Measurements from ENCODE around the gene MT1X. TPM values are rescaled to one million over a fixed set of nuclear protein-coding genes. Genes with fewer than 3 reads are reported as not detected.

Gene MT1X
- total and polyA plus RNA-seq, 2 of the 13 experiments (the other 11 are each of a cell fraction or from before 2014, with no cell fraction given): 19.7 to 288 TPM

DNA sequence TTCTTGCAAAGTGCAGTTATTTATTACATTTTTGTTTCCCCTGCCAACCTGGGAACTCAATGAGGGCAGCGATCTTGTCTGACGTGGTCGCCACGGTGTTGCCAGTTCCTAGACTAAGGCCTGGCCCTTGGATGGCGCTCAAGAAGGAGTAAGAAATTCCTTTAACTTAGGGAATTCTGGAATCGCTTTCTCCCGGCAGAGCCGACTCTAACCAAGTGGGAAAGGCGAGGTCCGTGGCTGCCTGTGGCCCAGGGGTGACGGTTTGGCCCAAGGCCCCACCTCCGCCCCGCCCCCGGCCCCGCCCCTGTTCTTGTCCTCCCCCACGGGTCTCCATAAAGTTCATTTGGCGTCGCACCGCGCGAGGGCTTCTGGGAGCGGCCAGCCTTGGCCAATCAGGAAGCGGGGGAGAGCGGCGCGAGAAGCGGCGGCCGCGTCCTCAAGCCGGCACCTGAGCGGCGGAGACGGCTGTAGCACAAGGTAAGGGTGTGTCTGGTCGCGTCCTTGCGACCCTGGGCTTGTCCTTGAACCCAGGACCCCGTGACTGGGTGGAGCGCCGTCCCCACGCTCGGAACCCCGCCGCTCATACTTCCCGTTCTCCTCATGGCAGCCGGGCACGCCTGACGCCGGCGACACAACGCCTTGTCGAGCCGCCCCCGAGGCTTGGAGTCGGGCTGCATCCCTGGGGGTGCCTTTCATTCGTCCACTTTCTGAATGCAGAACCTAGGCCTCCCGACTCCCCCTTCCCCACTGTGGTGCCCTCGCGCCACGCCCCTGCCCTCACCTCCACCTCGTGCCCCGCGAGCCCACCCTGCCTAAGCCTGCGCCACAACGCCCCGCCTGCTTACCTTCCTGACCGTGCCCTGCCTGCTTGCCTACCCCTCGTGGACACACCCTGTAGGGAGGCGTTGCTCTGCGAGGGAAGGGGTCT, 47.7 kb downstream of the MT1X start, which contains the start of gene NUP93 (continued):
- TF ChIP-seq, protein P1, sequence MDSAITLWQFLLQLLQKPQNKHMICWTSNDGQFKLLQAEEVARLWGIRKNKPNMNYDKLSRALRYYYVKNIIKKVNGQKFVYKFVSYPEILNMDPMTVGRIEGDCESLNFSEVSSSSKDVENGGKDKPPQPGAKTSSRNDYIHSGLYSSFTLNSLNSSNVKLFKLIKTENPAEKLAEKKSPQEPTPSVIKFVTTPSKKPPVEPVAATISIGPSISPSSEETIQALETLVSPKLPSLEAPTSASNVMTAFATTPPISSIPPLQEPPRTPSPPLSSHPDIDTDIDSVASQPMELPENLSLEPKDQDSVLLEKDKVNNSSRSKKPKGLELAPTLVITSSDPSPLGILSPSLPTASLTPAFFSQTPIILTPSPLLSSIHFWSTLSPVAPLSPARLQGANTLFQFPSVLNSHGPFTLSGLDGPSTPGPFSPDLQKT (CRISPR knock-in tag; IDR thresholded peaks at IDR 0.05; ENCODE audit: borderline replicate concordance): no peak
- TF ChIP-seq ZNF337 (CRISPR knock-in tag; IDR thresholded peaks at IDR 0.05; ENCODE audit: borderline replicate concordance, low read depth) (0 out of 2 replicates have a peak, but pooled peaks have one; percentile 76), IRF2 (CRISPR knock-in tag; IDR thresholded peaks at IDR 0.05) (peak; percentile 80; the same call in 1 of the 2 replicates), HOXA7 (CRISPR knock-in tag; IDR thresholded peaks at IDR 0.05) (no peak), SP1 (IDR thresholded peaks at IDR 0.05) (no peak), SP1 (CRISPR knock-in tag; IDR thresholded peaks at IDR 0.05) (peak; percentile 99), NR2C2 (CRISPR knock-in tag; IDR thresholded peaks at IDR 0.05; ENCODE audit: borderline replicate concordance) (peak; percentile 81; the same call in 1 of the 2 replicates), POLR2G (IDR thresholded peaks at IDR 0.05; ENCODE audit: low read depth, low read length) (peak; percentile 90), ETV6 (CRISPR knock-in tag; conservative IDR thresholded peaks at IDR 0.05) (0 out of 2 replicates have a peak, but pooled peaks have one; percentile 71), ZFP90 (CRISPR knock-in tag; IDR thresholded peaks at IDR 0.05; ENCODE audit: borderline replicate concordance) (peak; percentile 87; the same call in 1 of the 2 replicates), ZNF501 (CRISPR knock-in tag; IDR thresholded peaks at IDR 0.05) (peak; percentile 57; the same call in 1 of the 2 replicates), NFYB (CRISPR knock-in tag; IDR thresholded peaks at IDR 0.05) (peak; percentile 94), HNRNPUL1 (IDR thresholded peaks at IDR 0.05; ENCODE audit: low read depth, low read length) (0 out of 2 replicates have a peak, but pooled peaks have one; percentile 35), CEBPG (CRISPR knock-in tag; IDR thresholded peaks at IDR 0.05) (peak; percentile 36; the same call in 1 of the 2 replicates), SOX13 (IDR thresholded peaks at IDR 0.05) (peak; percentile 48; the same call in 1 of the 2 replicates), SOX13 (CRISPR knock-in tag; conservative IDR thresholded peaks at IDR 0.05 in 1 of 2, IDR thresholded peaks at IDR 0.05 in 1 of 2) (peak in 1 of 2 experiments; percentile 48; a peak in 2 of 4 replicates), ZNF792 (CRISPR knock-in tag; IDR thresholded peaks at IDR 0.05) (no peak), NONO (IDR thresholded peaks at IDR 0.05) (no peak), NONO (CRISPR knock-in tag; conservative IDR thresholded peaks at IDR 0.05) (peak; percentile 66; the same call in 1 of the 2 replicates), TOE1 (CRISPR knock-in tag; IDR thresholded peaks at IDR 0.05) (0 out of 2 replicates have a peak, but pooled peaks have one; percentile 60), CHCHD3 (CRISPR knock-in tag; IDR thresholded peaks at IDR 0.05) (peak; percentile 64; the same call in 1 of the 2 replicates)
- TF ChIP-seq, protein P2, sequence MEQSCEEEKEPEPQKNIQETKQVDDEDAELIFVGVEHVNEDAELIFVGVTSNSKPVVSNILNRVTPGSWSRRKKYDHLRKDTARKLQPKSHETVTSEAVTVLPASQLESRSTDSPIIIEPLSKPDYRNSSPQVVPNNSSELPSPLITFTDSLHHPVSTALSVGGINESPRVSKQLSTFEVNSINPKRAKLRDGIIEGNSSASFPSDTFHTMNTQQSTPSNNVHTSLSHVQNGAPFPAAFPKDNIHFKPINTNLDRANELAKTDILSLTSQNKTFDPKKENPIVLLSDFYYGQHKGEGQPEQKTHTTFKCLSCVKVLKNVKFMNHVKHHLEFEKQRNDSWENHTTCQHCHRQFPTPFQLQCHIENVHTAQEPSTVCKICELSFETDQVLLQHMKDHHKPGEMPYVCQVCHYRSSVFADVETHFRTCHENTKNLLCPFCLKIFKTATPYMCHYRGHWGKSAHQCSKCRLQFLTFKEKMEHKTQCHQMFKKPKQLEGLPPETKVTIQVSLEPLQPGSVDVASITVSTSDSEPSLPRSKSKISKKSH (CRISPR knock-in tag; IDR thresholded peaks at IDR 0.05; ENCODE audit: borderline replicate concordance): no peak; the same call in 1 of the 2 replicates
- TF ChIP-seq, protein P3, sequence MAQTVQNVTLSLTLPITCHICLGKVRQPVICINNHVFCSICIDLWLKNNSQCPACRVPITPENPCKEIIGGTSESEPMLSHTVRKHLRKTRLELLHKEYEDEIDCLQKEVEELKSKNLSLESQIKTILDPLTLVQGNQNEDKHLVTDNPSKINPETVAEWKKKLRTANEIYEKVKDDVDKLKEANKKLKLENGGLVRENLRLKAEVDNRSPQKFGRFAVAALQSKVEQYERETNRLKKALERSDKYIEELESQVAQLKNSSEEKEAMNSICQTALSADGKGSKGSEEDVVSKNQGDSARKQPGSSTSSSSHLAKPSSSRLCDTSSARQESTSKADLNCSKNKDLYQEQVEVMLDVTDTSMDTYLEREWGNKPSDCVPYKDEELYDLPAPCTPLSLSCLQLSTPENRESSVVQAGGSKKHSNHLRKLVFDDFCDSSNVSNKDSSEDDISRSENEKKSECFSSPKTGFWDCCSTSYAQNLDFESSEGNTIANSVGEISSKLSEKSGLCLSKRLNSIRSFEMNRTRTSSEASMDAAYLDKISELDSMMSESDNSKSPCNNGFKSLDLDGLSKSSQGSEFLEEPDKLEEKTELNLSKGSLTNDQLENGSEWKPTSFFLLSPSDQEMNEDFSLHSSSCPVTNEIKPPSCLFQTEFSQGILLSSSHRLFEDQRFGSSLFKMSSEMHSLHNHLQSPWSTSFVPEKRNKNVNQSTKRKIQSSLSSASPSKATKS (CRISPR knock-in tag; IDR thresholded peaks at IDR 0.05): no peak
- TF ChIP-seq, protein P4, sequence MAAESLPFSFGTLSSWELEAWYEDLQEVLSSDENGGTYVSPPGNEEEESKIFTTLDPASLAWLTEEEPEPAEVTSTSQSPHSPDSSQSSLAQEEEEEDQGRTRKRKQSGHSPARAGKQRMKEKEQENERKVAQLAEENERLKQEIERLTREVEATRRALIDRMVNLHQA (CRISPR knock-in tag; IDR thresholded peaks at IDR 0.05): no peak

Measured in HepG2 (cell line).